ENCODE data around the gene ISG15. TPM values are rescaled to one million over a fixed set of nuclear protein-coding genes. Genes with fewer than 3 reads are reported as not detected.

ISG15 gene
- total and polyA plus RNA-seq, 2 of the 13 experiments (the other 11 are each of a cell fraction or from before 2014, with no cell fraction given) = 42.1 to 54.9 TPM

DNA sequence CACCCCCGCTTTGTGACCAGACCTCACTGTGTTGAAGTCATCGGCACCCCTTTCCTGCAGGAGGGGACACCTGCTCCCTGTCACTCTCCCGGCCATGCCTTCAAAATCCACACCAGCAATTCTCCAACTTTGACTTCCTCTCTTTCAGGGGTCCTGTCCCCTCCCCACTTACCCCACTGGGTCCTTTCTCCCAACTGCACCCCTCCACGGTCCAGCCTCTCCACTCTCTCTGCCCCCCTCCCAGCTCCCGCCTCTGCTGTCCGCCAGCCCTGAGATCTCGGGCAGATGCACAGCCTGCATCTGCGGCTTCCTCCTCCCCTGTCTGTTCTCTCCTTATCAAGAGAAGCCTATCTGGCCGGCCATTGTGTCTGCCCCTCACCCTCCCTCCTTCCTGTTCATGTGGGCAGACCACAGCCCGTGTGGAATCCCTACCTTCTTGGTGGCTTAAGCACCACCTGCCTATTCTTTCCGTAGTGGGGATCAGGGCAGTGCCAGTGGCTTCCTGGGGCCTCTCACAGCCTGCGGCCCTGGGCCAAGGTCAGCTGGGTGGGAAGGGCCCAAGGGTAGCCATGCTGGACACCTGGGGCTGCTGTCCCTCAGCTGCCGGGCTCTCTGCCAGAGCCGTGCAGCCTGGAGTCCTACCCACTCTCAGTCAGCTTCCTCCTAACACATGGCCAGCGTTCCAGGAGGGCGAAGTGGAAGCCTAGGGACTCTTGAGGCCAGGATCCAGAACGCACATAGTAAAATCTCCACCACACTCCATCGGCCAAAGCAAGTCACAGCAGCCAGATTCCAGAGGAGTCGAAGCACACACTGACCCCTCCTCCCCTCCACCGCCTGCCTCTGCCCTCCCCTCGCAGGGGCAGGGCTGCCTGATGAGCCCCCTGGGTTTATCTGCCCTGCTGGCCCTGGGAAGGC lies 8.3 kb upstream of the ISG15 start (continued):
- TF ChIP-seq ASH2L (IDR thresholded peaks at IDR 0.05; ENCODE audit: insufficient read length, low read depth, low read length) = no peak
- TF ChIP-seq, protein P1, sequence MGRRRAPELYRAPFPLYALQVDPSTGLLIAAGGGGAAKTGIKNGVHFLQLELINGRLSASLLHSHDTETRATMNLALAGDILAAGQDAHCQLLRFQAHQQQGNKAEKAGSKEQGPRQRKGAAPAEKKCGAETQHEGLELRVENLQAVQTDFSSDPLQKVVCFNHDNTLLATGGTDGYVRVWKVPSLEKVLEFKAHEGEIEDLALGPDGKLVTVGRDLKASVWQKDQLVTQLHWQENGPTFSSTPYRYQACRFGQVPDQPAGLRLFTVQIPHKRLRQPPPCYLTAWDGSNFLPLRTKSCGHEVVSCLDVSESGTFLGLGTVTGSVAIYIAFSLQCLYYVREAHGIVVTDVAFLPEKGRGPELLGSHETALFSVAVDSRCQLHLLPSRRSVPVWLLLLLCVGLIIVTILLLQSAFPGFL (CRISPR knock-in tag; IDR thresholded peaks at IDR 0.05) = no peak
- TF ChIP-seq, protein P2, sequence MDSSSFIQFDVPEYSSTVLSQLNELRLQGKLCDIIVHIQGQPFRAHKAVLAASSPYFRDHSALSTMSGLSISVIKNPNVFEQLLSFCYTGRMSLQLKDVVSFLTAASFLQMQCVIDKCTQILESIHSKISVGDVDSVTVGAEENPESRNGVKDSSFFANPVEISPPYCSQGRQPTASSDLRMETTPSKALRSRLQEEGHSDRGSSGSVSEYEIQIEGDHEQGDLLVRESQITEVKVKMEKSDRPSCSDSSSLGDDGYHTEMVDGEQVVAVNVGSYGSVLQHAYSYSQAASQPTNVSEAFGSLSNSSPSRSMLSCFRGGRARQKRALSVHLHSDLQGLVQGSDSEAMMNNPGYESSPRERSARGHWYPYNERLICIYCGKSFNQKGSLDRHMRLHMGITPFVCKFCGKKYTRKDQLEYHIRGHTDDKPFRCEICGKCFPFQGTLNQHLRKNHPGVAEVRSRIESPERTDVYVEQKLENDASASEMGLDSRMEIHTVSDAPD (CRISPR knock-in tag; IDR thresholded peaks at IDR 0.05) = no peak
- TF ChIP-seq, protein P3, sequence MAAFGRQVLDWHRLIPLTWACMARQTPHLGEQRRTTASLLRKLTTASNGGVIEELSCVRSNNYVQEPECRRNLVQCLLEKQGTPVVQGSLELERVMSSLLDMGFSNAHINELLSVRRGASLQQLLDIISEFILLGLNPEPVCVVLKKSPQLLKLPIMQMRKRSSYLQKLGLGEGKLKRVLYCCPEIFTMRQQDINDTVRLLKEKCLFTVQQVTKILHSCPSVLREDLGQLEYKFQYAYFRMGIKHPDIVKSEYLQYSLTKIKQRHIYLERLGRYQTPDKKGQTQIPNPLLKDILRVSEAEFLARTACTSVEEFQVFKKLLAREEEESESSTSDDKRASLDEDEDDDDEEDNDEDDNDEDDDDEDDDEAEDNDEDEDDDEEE (CRISPR knock-in tag; IDR thresholded peaks at IDR 0.05) = 0 out of 2 replicates have a peak, but pooled peaks have one; percentile 5
- no peak for TF ChIP-seq FLYWCH1 (CRISPR knock-in tag; IDR thresholded peaks at IDR 0.05)
- TF ChIP-seq, protein P4, sequence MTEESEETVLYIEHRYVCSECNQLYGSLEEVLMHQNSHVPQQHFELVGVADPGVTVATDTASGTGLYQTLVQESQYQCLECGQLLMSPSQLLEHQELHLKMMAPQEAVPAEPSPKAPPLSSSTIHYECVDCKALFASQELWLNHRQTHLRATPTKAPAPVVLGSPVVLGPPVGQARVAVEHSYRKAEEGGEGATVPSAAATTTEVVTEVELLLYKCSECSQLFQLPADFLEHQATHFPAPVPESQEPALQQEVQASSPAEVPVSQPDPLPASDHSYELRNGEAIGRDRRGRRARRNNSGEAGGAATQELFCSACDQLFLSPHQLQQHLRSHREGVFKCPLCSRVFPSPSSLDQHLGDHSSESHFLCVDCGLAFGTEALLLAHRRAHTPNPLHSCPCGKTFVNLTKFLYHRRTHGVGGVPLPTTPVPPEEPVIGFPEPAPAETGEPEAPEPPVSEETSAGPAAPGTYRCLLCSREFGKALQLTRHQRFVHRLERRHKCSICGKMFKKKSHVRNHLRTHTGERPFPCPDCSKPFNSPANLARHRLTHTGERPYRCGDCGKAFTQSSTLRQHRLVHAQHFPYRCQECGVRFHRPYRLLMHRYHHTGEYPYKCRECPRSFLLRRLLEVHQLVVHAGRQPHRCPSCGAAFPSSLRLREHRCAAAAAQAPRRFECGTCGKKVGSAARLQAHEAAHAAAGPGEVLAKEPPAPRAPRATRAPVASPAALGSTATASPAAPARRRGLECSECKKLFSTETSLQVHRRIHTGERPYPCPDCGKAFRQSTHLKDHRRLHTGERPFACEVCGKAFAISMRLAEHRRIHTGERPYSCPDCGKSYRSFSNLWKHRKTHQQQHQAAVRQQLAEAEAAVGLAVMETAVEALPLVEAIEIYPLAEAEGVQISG (CRISPR knock-in tag; IDR thresholded peaks at IDR 0.05) = peak; percentile 49
- no peak for TF ChIP-seq CHD2 (IDR thresholded peaks at IDR 0.05; ENCODE audit: low read depth, low read length)
- TF ChIP-seq PRMT3 (CRISPR knock-in tag; IDR thresholded peaks at IDR 0.05; ENCODE audit: borderline replicate concordance, low read depth) = peak; percentile 70; the same call in 1 of the 2 replicates
- no peak for TF ChIP-seq TBP (CRISPR knock-in tag; IDR thresholded peaks at IDR 0.05)
- no peak for TF ChIP-seq KDM5B (CRISPR knock-in tag; IDR thresholded peaks at IDR 0.05; ENCODE audit: borderline replicate concordance)
- no peak for TF ChIP-seq ZNF160 (CRISPR knock-in tag; IDR thresholded peaks at IDR 0.05)
- no peak; the same call in 1 of the 2 replicates for TF ChIP-seq ZNF572 (CRISPR knock-in tag; IDR thresholded peaks at IDR 0.05)
- TF ChIP-seq, protein P5, sequence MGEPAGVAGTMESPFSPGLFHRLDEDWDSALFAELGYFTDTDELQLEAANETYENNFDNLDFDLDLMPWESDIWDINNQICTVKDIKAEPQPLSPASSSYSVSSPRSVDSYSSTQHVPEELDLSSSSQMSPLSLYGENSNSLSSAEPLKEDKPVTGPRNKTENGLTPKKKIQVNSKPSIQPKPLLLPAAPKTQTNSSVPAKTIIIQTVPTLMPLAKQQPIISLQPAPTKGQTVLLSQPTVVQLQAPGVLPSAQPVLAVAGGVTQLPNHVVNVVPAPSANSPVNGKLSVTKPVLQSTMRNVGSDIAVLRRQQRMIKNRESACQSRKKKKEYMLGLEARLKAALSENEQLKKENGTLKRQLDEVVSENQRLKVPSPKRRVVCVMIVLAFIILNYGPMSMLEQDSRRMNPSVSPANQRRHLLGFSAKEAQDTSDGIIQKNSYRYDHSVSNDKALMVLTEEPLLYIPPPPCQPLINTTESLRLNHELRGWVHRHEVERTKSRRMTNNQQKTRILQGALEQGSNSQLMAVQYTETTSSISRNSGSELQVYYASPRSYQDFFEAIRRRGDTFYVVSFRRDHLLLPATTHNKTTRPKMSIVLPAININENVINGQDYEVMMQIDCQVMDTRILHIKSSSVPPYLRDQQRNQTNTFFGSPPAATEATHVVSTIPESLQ (CRISPR knock-in tag; conservative IDR thresholded peaks at IDR 0.05) = no peak
- TF ChIP-seq ZFP36 (IDR thresholded peaks at IDR 0.05; ENCODE audit: borderline replicate concordance, low read depth, low read length, partially characterized antibody) = no peak
- no peak for TF ChIP-seq ZSCAN30 (CRISPR knock-in tag; IDR thresholded peaks at IDR 0.05)
- TF ChIP-seq PHF20 (CRISPR knock-in tag; IDR thresholded peaks at IDR 0.05) = no peak; the same call in 1 of the 2 replicates
- TF ChIP-seq MIER3 (CRISPR knock-in tag; IDR thresholded peaks at IDR 0.05; ENCODE audit: borderline replicate concordance) = no peak
- no peak for TF ChIP-seq CEBPB (IDR thresholded peaks at IDR 0.05; ENCODE audit: borderline replicate concordance, low read depth, low read length)
- no peak for TF ChIP-seq CBX2 (IDR thresholded peaks at IDR 0.05; ENCODE audit: low read depth, low read length)
- TF ChIP-seq CBX2 (CRISPR knock-in tag; IDR thresholded peaks at IDR 0.05; ENCODE audit: low read depth) = no peak
- peak; percentile 63; the same call in 1 of the 2 replicates for TF ChIP-seq SRY (CRISPR knock-in tag; IDR thresholded peaks at IDR 0.05)

All from HepG2 (cell line).